NK-92 (cell line): ENCODE results near the gene PTPN7.
"Not testable (repeated sequence)": the region's sequence is repeated elsewhere in the genome, so short reads cannot be mapped to it uniquely, and the experiment has no call there.

ENCODE experiments used
- DNase-seq: peaks from one replicate; lab custom pipeline; 2025; ENCODE audit not compliant: unreplicated experiment; lab: John Stamatoyannopoulos, UW

The PTPN7 gene

GRCh38 chr1:202160377-202160940 lies at the start of gene PTPN7:
Gene PTPN7 (minus strand): TSS chr1:202160602. CDS start chr1:202159402, 1,200 bp downstream.
- DNase-seq, result no peak

GRCh38 chr1:202208351-202208857 lies 48.0 kb upstream of the PTPN7 start:
- DNase-seq, result no peak

GRCh38 chr1:202207292-202207691 lies 46.9 kb upstream of the PTPN7 start:
- DNase-seq, result no peak

GRCh38 chr1:202205523-202206190 lies 45.3 kb upstream of the PTPN7 start:
- DNase-seq, result no peak

GRCh38 chr1:202204065-202204464 lies 43.7 kb upstream of the PTPN7 start:
- no peak for DNase-seq

- no peak for DNase-seq
Measured at GRCh38 chr1:202203238-202204039, 43.0 kb upstream of the PTPN7 start.

- DNase-seq, result no peak
Measured at GRCh38 chr1:202202500-202203168, 42.2 kb upstream of the PTPN7 start.

- DNase-seq, result no peak
Measured at GRCh38 chr1:202201971-202202370, 41.6 kb upstream of the PTPN7 start.

- no peak for DNase-seq
Measured at GRCh38 chr1:202201266-202201665, 40.9 kb upstream of the PTPN7 start.

- no peak for DNase-seq
Measured at GRCh38 chr1:202200669-202201068, 40.3 kb upstream of the PTPN7 start.

- DNase-seq, result no peak
Measured at GRCh38 chr1:202200112-202200548, 39.7 kb upstream of the PTPN7 start.

GRCh38 chr1:202199040-202199889 lies 38.9 kb upstream of the PTPN7 start:
- no peak for DNase-seq

GRCh38 chr1:202198366-202198724 lies 37.9 kb upstream of the PTPN7 start:
- DNase-seq, result no peak

GRCh38 chr1:202197653-202198365 lies 37.4 kb upstream of the PTPN7 start:
- no peak for DNase-seq

GRCh38 chr1:202194328-202194648 lies 33.9 kb upstream of the PTPN7 start:
- DNase-seq, result no peak

GRCh38 chr1:202193614-202194327 lies 33.4 kb upstream of the PTPN7 start, which contains the start of gene LGR6:
Gene LGR6 (plus strand): TSS chr1:202193799. CDS start chr1:202193990, 191 bp downstream.
- no peak for DNase-seq

- DNase-seq, result no peak
Measured at GRCh38 chr1:202192770-202193613, 32.6 kb upstream of the PTPN7 start.

- DNase-seq, result not testable (repeated sequence)
Measured at GRCh38 chr1:202191391-202191790, 31.0 kb upstream of the PTPN7 start.
